ENCODE results near the gene CERS3. TPM values are rescaled to one million over a fixed set of nuclear protein-coding genes. Genes with fewer than 3 reads are reported as not detected.
A peak's percentile ranks its signal among the peaks of the same experiment; 100 is the strongest.

The CERS3 gene
- total RNA-seq, 1 donor from 2014 or later, result not detected

- Mint-ChIP-seq H3K36me3 (ENCODE audit: insufficient read depth) (peaks cover 8% of the 10 kb centered on the region), H3K4me3 (ENCODE audit: low read depth) (no peak overlapping the region), H3K9me3 (ENCODE audit: low read depth) (no peaks in the 10 kb centered on the region), H3K27ac (no peak overlapping the region), H3K27me3 (no peaks in the 10 kb centered on the region), H3K4me1 (ENCODE audit: low read depth) (no peaks in the 10 kb centered on the region)
- no peak for TF ChIP-seq CTCF (IDR thresholded peaks at IDR 0.05; ENCODE audit: unreplicated experiment)
- no peak for DNase-seq (ENCODE audit: low spot score, unreplicated experiment)
Measured at GRCh38 chr15:100570275-100570674, 41.5 kb upstream of the CERS3 start.

GRCh38 chr15:100569391-100569790 lies 40.6 kb upstream of the CERS3 start:
- TF ChIP-seq CTCF (IDR thresholded peaks at IDR 0.05; ENCODE audit: unreplicated experiment), result no peak
- no peak for DNase-seq (ENCODE audit: low spot score, unreplicated experiment)
- H3K9me3 Mint-ChIP-seq (ENCODE audit: low read depth), result no peaks in the 10 kb centered on the region
- no peak overlapping the region for H3K4me3 Mint-ChIP-seq (ENCODE audit: low read depth)
- H3K36me3 Mint-ChIP-seq (ENCODE audit: insufficient read depth), result peaks cover 8% of the 10 kb centered on the region
- no peak overlapping the region for H3K27ac Mint-ChIP-seq
- no peaks in the 10 kb centered on the region for H3K4me1 Mint-ChIP-seq (ENCODE audit: low read depth)
- H3K27me3 Mint-ChIP-seq, result no peaks in the 10 kb centered on the region

GRCh38 chr15:100566850-100567628 lies 38.3 kb upstream of the CERS3 start:
- Mint-ChIP-seq H3K36me3 (ENCODE audit: insufficient read depth) (peaks cover 7% of the 10 kb centered on the region), H3K4me3 (ENCODE audit: low read depth) (no peak overlapping the region), H3K9me3 (ENCODE audit: low read depth) (no peaks in the 10 kb centered on the region), H3K4me1 (ENCODE audit: low read depth) (no peaks in the 10 kb centered on the region), H3K27me3 (no peaks in the 10 kb centered on the region), H3K27ac (no peak overlapping the region)
- TF ChIP-seq CTCF (IDR thresholded peaks at IDR 0.05; ENCODE audit: unreplicated experiment), result no peak
- no peak for DNase-seq (ENCODE audit: low spot score, unreplicated experiment)

- no peak overlapping the region for H3K4me3 Mint-ChIP-seq (ENCODE audit: low read depth)
- no peak for TF ChIP-seq CTCF (IDR thresholded peaks at IDR 0.05; ENCODE audit: unreplicated experiment)
- H3K27ac Mint-ChIP-seq, result no peak overlapping the region
- H3K27me3 Mint-ChIP-seq, result no peaks in the 10 kb centered on the region
- no peaks in the 10 kb centered on the region for H3K4me1 Mint-ChIP-seq (ENCODE audit: low read depth)
- no peaks in the 10 kb centered on the region for H3K9me3 Mint-ChIP-seq (ENCODE audit: low read depth)
- DNase-seq (ENCODE audit: low spot score, unreplicated experiment), result no peak
- peaks cover 8% of the 10 kb centered on the region for H3K36me3 Mint-ChIP-seq (ENCODE audit: insufficient read depth)
Measured at GRCh38 chr15:100565591-100565990, 36.8 kb upstream of the CERS3 start.

- no peak for DNase-seq (ENCODE audit: low spot score, unreplicated experiment)
- peaks cover 5% of the 10 kb centered on the region for H3K9me3 Mint-ChIP-seq (ENCODE audit: low read depth)
- no peak overlapping the region for H3K4me3 Mint-ChIP-seq (ENCODE audit: low read depth)
- no peaks in the 10 kb centered on the region for H3K27me3 Mint-ChIP-seq
- no peaks in the 10 kb centered on the region for H3K4me1 Mint-ChIP-seq (ENCODE audit: low read depth)
- peak overlapping the region; percentile 69 for H3K27ac Mint-ChIP-seq
- no peak for TF ChIP-seq CTCF (IDR thresholded peaks at IDR 0.05; ENCODE audit: unreplicated experiment)
- H3K36me3 Mint-ChIP-seq (ENCODE audit: insufficient read depth), result peaks cover 12% of the 10 kb centered on the region
Measured at GRCh38 chr15:100560323-100560722, 31.6 kb upstream of the CERS3 start.
